NB4 (cell line): ENCODE measurements around the gene MAST4.

Source experiments
- CTCF ChIP-seq: IDR thresholded peaks from one replicate; pipeline ENCODE4 v1.5.1; 2012; ENCODE audit warnings: low read depth, low read length
- MAX ChIP-seq: IDR thresholded peaks from 2 replicates; pipeline ENCODE4 v1.6.1; 2011; ENCODE audit warnings: low read depth, low read length
- POLR2A ChIP-seq: IDR thresholded peaks from 2 replicates; pipeline ENCODE4 v1.6.1; 2011; ENCODE audit warnings: mild to moderate bottlenecking; ENCODE audit not compliant: insufficient read length; ENCODE audit errors: extremely low read depth

- TF ChIP-seq CTCF (no peak), POLR2A (no peak), MAX (no peak)
These were observed 41.3 kb upstream of the MAST4 start for GRCh38 chr5:66554884-66555283.
